Heart left ventricle (tissue), 16 donors: Measurements from ENCODE around the gene SUSD4. TPM values are rescaled to one million over a fixed set of nuclear protein-coding genes. Genes with fewer than 3 reads are reported as not detected.

ENCODE experiments used
- ATAC-seq, 4 donors: fragments of 200-7000 bp; cut with Tn5 transposase; one replicate each; pipeline ENCODE4 v1.9.1; 2020 to 2022; ENCODE audit warnings: moderate library complexity in 4 of 4, mild to moderate bottlenecking in 3 of 4, moderate number of reproducible peaks in 1 of 4
- DNase-seq, 5 donors: peaks; one replicate each; pipeline ENCODE4 v3.0.0-alpha.2; 2020
- H3K27ac ChIP-seq, 12 donors: fragments of 200-600 bp; sonication (generic) in 4 of 12; one replicate each; pipeline versions ENCODE4 v1.5.0 to v1.8.0; 2016 to 2022; ENCODE audit warnings: mild to moderate bottlenecking in 2 of 12
- H3K27me3 ChIP-seq, 9 donors: fragments of 200-600 bp; sonication (generic) in 2 of 9; one replicate each; pipeline versions ENCODE4 v1.5.1 to v1.8.0; 2016 to 2022; ENCODE audit warnings: mild to moderate bottlenecking in 3 of 9
- H3K36me3 ChIP-seq, 9 donors: fragments of 200-600 bp; sonication (generic) in 2 of 9; one replicate each; pipeline versions ENCODE4 v1.5.0 to v1.8.0; 2018 to 2022; ENCODE audit warnings: mild to moderate bottlenecking in 2 of 9
- H3K4me1 ChIP-seq, 12 donors: fragments of 200-600 bp; sonication (generic) in 4 of 12; one replicate each; pipeline versions ENCODE4 v1.5.0 to v1.8.0; 2016 to 2022; ENCODE audit warnings: mild to moderate bottlenecking in 3 of 12
- H3K4me3 ChIP-seq, 12 donors: fragments of 200-600 bp; sonication (generic) in 4 of 12; one replicate each; pipeline versions ENCODE4 v1.5.0 to v1.8.0; 2017 to 2022; ENCODE audit warnings: mild to moderate bottlenecking in 9 of 12, moderate library complexity in 4 of 12
- H3K9me3 ChIP-seq, 12 donors: fragments of 200-600 bp; sonication (generic) in 4 of 12; one replicate each; pipeline versions ENCODE4 v1.5.0 to v1.8.0; 2016 to 2022; ENCODE audit warnings: mild to moderate bottlenecking in 1 of 12
- CTCF ChIP-seq, 12 donors: fragments of 200-600 bp; sonication (generic) in 4 of 12; IDR thresholded peaks; one replicate each; pipeline versions ENCODE4 v1.5.0 to v1.8.0; 2018 to 2022; ENCODE audit warnings: antibody characterized with exemption in 12 of 12, mild to moderate bottlenecking in 5 of 12
- POLR2A ChIP-seq, 2 donors: fragments of 450-650 bp; IDR thresholded peaks; one replicate each; pipeline ENCODE4 v1.6.1; 2017; ENCODE audit warnings: antibody characterized with exemption in 2 of 2, mild to moderate bottlenecking in 2 of 2, moderate library complexity in 2 of 2
- WGBS, 4 donors: extraction: QIAGEN DNeasy Blood & Tissue Kit in 2 of 4; methylation state at CpG; one replicate each; pipeline versions ENCODE4 v1.1.5 to v1.1.7; 2013 to 2018; 5-methylcytosine and 5-hydroxymethylcytosine counted together
- intact Hi-C, 10 donors: fragments of 100-400 bp; cut with DNase I; formaldehyde crosslinking; loops; one replicate each; pipeline versions ENCODE4 v1.11.1 to v1.14.2; 2022
- polyA plus RNA-seq, 2 donors: library from polyadenylated mRNA; stranded (reverse); fragments of 200-250 nt; gene quantifications; one replicate each; pipeline ENCODE4 v1.2.3, GENCODE V29; 2013
- total RNA-seq, 9 donors: library from RNA; depleted of rRNA in 2 of 9; stranded (reverse); fragments of >200 nt in 2 of 9; fragmentation: NEBNext Ultra II Directional in 3 of 9; extraction: Animal tissue kit (Norgen Biotek cat#: 25700) in 3 of 9; gene quantifications; one replicate each; pipeline versions ENCODE4 v1.1.0 to v1.2.4, GENCODE V29; 2016 to 2023
- donor health status: ischemic (EF 13 %, LVEDD 7.1; RV severe dilation, severe dysfunction).
- donor health status: healthy with polysubstance abuse.
- donor health status: DM: no; HTN: yes; CAD: no.
- donor health status: DM: no; HTN: no; CAD: no.
- donor health status: ischemic (EF 25% LVEDD 6.9; RV normal size, moderate dysfunction).
- donor health status: ischemic (EF 25% LVEDD 5.7; RV mildly dilated, moderate dysfunction).
- donor health status: healthy.
- donor health status: DM: yes; HTN: yes; CAD: no.
- donor health status: ischemic (EF 35%, LVEDD 5.7; RV mildly dilated, moderate dysfunction).
- donor health status: nonischemic (EF 11% LVEDD 7.7; RV severe dilation, severe dysfunction).
- donor health status: DM: yes; HTN: yes; CAD: no.
- donor health status: PGD.
- donor health status: ischemic (EF 29% LVEDD 5.4; RV normal size, mild dysfunction).
- donor health status: nonischemic (EF 23%, LVEDD 6.1; RV moderate dilation, normal function).

SUSD4 gene
- total and polyA plus RNA-seq, 11 donors, result 0.40 to 27.2 (median 2.4) TPM

GRCh38 chr1:223315665-223316064 is 48.3 kb downstream of the SUSD4 start:
- no peak overlapping the region for H3K4me3 ChIP-seq
- intact Hi-C loops, result no loop called here
- no peak overlapping the region for H3K27ac ChIP-seq
- DNase-seq, result no peak
- H3K9me3 ChIP-seq, result no peaks in the 10 kb centered on the region
- TF ChIP-seq POLR2A (IDR thresholded peaks at IDR 0.05) (no peak), CTCF (IDR thresholded peaks at IDR 0.05) (no peak)
- H3K36me3 ChIP-seq, result no peaks in the 10 kb centered on the region
- no peaks in the 10 kb centered on the region for H3K27me3 ChIP-seq
- 58 to 82% (median 72%) methylated on average over 2 of the region's 2 CpGs for WGBS, 4 donors
- ATAC-seq, result no peak
- H3K4me1 ChIP-seq, result no peaks in the 10 kb centered on the region

- H3K27me3 ChIP-seq, result no peaks in the 10 kb centered on the region
- no peak for ATAC-seq
- no peak overlapping the region for H3K4me3 ChIP-seq
- no peaks in the 10 kb centered on the region for H3K9me3 ChIP-seq
- no peaks in the 10 kb centered on the region for H3K36me3 ChIP-seq
- H3K4me1 ChIP-seq, result no peaks in the 10 kb centered on the region
- intact Hi-C loops, result no loop called here
- H3K27ac ChIP-seq, result no peak overlapping the region
- no peak for DNase-seq
- TF ChIP-seq POLR2A (IDR thresholded peaks at IDR 0.05), result no peak
- TF ChIP-seq CTCF (IDR thresholded peaks at IDR 0.05), result no peak
Observed at GRCh38 chr1:223313415-223313754, 50.6 kb downstream of the SUSD4 start.

GRCh38 chr1:223312705-223313414 is 51.1 kb downstream of the SUSD4 start:
- Histone ChIP-seq H3K27me3 (no peaks in the 10 kb centered on the region), H3K4me1 (no peaks in the 10 kb centered on the region), H3K9me3 (no peaks in the 10 kb centered on the region), H3K27ac (no peak overlapping the region), H3K4me3 (no peak overlapping the region), H3K36me3 (no peaks in the 10 kb centered on the region)
- TF ChIP-seq POLR2A (IDR thresholded peaks at IDR 0.05) (no peak), CTCF (IDR thresholded peaks at IDR 0.05) (no peak)
- intact Hi-C loops, result no loop called here
- ATAC-seq (no peak), DNase-seq (no peak)
- WGBS, 4 donors, result 44 to 66% (median 58%) methylated on average over 5 of the region's 5 CpGs

- H3K27ac ChIP-seq, result no peak overlapping the region
- WGBS, 4 donors, result 83 to 97% (median 87%) methylated on average over 2 of the region's 2 CpGs
- no peak overlapping the region for H3K4me3 ChIP-seq
- intact Hi-C loops, result no loop called here
- DNase-seq (no peak), ATAC-seq (no peak)
- no peaks in the 10 kb centered on the region for H3K36me3 ChIP-seq
- no peaks in the 10 kb centered on the region for H3K4me1 ChIP-seq
- no peaks in the 10 kb centered on the region for H3K27me3 ChIP-seq
- TF ChIP-seq POLR2A (IDR thresholded peaks at IDR 0.05), result no peak
- TF ChIP-seq CTCF (IDR thresholded peaks at IDR 0.05), result no peak
- no peaks in the 10 kb centered on the region for H3K9me3 ChIP-seq
Observed at GRCh38 chr1:223312273-223312672, 51.7 kb downstream of the SUSD4 start.
